H7 (cell line): ENCODE measurements around the gene TBC1D5. TPM values are rescaled to one million over a fixed set of nuclear protein-coding genes. Genes with fewer than 3 reads are reported as not detected.

Experiments
- DNase-seq: peaks from one replicate; pipeline ENCODE4 v3.0.0; 2012
- H3K27me3 ChIP-seq: 2 replicates; pipeline ENCODE4 v1.6.0; 2011; ENCODE audit warnings: mild to moderate bottlenecking, low read length; ENCODE audit not compliant: control insufficient read depth, insufficient read depth
- H3K36me3 ChIP-seq: replicated peaks from 2 replicates; pipeline ENCODE4 v1.5.1; 2011; ENCODE audit warnings: low read length; ENCODE audit not compliant: control insufficient read depth, insufficient read depth
- H3K4me3 ChIP-seq: 2 replicates; pipeline ENCODE4 v1.5.1; 2011; ENCODE audit warnings: low read depth, mild to moderate bottlenecking, control low read depth, low read length, moderate library complexity; ENCODE audit not compliant: insufficient read depth
- total RNA-seq: library from RNA; depleted of rRNA; stranded (reverse); fragments of >200 nt; shearing (Covaris generic); gene quantifications from 2 replicates; pipeline ENCODE4 v1.2.3, GENCODE V29; 2014

The TBC1D5 gene
- total RNA-seq, 1 experiment from 2014 or later, result 26.8 TPM

- no peaks in the 10 kb centered on the region for H3K36me3 ChIP-seq
- no peak overlapping the region for H3K4me3 ChIP-seq
- no peak for DNase-seq
- H3K27me3 ChIP-seq, result no peaks in the 10 kb centered on the region
Measured at GRCh38 chr3:17585394-17586325, 156.8 kb downstream of the TBC1D5 start.

GRCh38 chr3:17584066-17584465 is 158.4 kb downstream of the TBC1D5 start:
- Histone ChIP-seq H3K27me3 (no peaks in the 10 kb centered on the region), H3K4me3 (no peak overlapping the region), H3K36me3 (no peaks in the 10 kb centered on the region)
- DNase-seq, result no peak

GRCh38 chr3:17583530-17583929 is 158.9 kb downstream of the TBC1D5 start:
- H3K4me3 ChIP-seq, result no peak overlapping the region
- no peaks in the 10 kb centered on the region for H3K27me3 ChIP-seq
- DNase-seq, result no peak
- H3K36me3 ChIP-seq, result no peaks in the 10 kb centered on the region

GRCh38 chr3:17581421-17582080 is 160.9 kb downstream of the TBC1D5 start:
- H3K4me3 ChIP-seq, result no peak overlapping the region
- H3K36me3 ChIP-seq, result no peaks in the 10 kb centered on the region
- no peaks in the 10 kb centered on the region for H3K27me3 ChIP-seq
- DNase-seq, result no peak

- H3K4me3 ChIP-seq, result no peak overlapping the region
- no peak for DNase-seq
- no peaks in the 10 kb centered on the region for H3K27me3 ChIP-seq
- H3K36me3 ChIP-seq, result no peaks in the 10 kb centered on the region
Measured at GRCh38 chr3:17580901-17581300, 161.5 kb downstream of the TBC1D5 start.

GRCh38 chr3:17579289-17580031 is 163.0 kb downstream of the TBC1D5 start:
- H3K36me3 ChIP-seq, result no peaks in the 10 kb centered on the region
- no peak for DNase-seq

GRCh38 chr3:17577796-17578520 is 164.5 kb downstream of the TBC1D5 start:
- Histone ChIP-seq H3K36me3 (no peaks in the 10 kb centered on the region), H3K4me3 (no peak overlapping the region), H3K27me3 (no peaks in the 10 kb centered on the region)
- DNase-seq, result no peak

More at GRCh38 chr3:17579289-17580031, 163.0 kb downstream of the TBC1D5 start:
- H3K4me3 ChIP-seq, result no peak overlapping the region
- H3K27me3 ChIP-seq, result no peaks in the 10 kb centered on the region

- H3K4me3 ChIP-seq, result no peak overlapping the region
- H3K27me3 ChIP-seq, result no peaks in the 10 kb centered on the region
- H3K36me3 ChIP-seq, result no peaks in the 10 kb centered on the region
- DNase-seq, result no peak
Measured at GRCh38 chr3:17573396-17573795, 169.0 kb downstream of the TBC1D5 start.

GRCh38 chr3:17571686-17572085 is 170.7 kb downstream of the TBC1D5 start:
- Histone ChIP-seq H3K27me3 (no peaks in the 10 kb centered on the region), H3K36me3 (no peaks in the 10 kb centered on the region), H3K4me3 (no peak overlapping the region)
- no peak for DNase-seq

- H3K36me3 ChIP-seq, result no peaks in the 10 kb centered on the region
- no peak for DNase-seq
- no peak overlapping the region for H3K4me3 ChIP-seq
- no peaks in the 10 kb centered on the region for H3K27me3 ChIP-seq
Measured at GRCh38 chr3:17562845-17563244, 179.6 kb downstream of the TBC1D5 start.

- no peak for DNase-seq
- Histone ChIP-seq H3K27me3 (no peaks in the 10 kb centered on the region), H3K4me3 (no peak overlapping the region), H3K36me3 (no peaks in the 10 kb centered on the region)
Measured at GRCh38 chr3:17558565-17558964, 183.9 kb downstream of the TBC1D5 start.

- no peak for DNase-seq
- no peak overlapping the region for H3K4me3 ChIP-seq
- no peaks in the 10 kb centered on the region for H3K27me3 ChIP-seq
- no peaks in the 10 kb centered on the region for H3K36me3 ChIP-seq
Measured at GRCh38 chr3:17557749-17558463, 184.5 kb downstream of the TBC1D5 start.

GRCh38 chr3:17555525-17555924 is 186.9 kb downstream of the TBC1D5 start:
- no peak overlapping the region for H3K4me3 ChIP-seq
- DNase-seq, result no peak

GRCh38 chr3:17554078-17554477 is 188.4 kb downstream of the TBC1D5 start:
- H3K4me3 ChIP-seq, result no peak overlapping the region

More at GRCh38 chr3:17555525-17555924, 186.9 kb downstream of the TBC1D5 start:
- Histone ChIP-seq H3K27me3 (no peaks in the 10 kb centered on the region), H3K36me3 (no peaks in the 10 kb centered on the region)

More at GRCh38 chr3:17554078-17554477, 188.4 kb downstream of the TBC1D5 start:
- Histone ChIP-seq H3K27me3 (no peaks in the 10 kb centered on the region), H3K36me3 (no peaks in the 10 kb centered on the region)
- DNase-seq, result no peak
